ENCODE results near the gene RUNX3. TPM values are rescaled to one million over a fixed set of nuclear protein-coding genes. Genes with fewer than 3 reads are reported as not detected.
A peak's percentile ranks its signal among the peaks of the same experiment; 100 is the strongest.

RUNX3 gene
- total and polyA plus RNA-seq, 2 of the 8 experiments (the other 6 are each of a cell fraction or from before 2014, with no cell fraction given), result 0.62 to 0.82 TPM

- Histone ChIP-seq H3K4me2 (ENCODE audit: insufficient read depth in 1 of 2, low read depth in 2 of 2, low read length in 2 of 2) (peak overlapping the region; percentile 74 to 91), H4K20me1 (replicated peaks in 1 of 2; ENCODE audit: control insufficient read depth in 1 of 2, insufficient read depth in 2 of 2, low read length in 2 of 2) (peaks cover 0 to 8% of the 10 kb centered on the region in 2 experiments), H3K27me3 (replicated peaks in 1 of 4; ENCODE audit: control insufficient read depth in 3 of 4, extremely low read depth in 1 of 4, insufficient read depth in 3 of 4, low read length in 3 of 4) (peaks cover 64 to 86% (median 80%) of the 10 kb centered on the region in 4 experiments), H3K23me2 (ENCODE audit: low read depth, low read length) (peaks cover 24% of the 10 kb centered on the region; the same call in 1 of the 2 replicates), H4K5ac (ENCODE audit: insufficient read length, low read depth, low read length) (no peak overlapping the region), H2BK15ac (ENCODE audit: low read length) (no peak overlapping the region), H3K4me1 (replicated peaks in 1 of 4; ENCODE audit: control insufficient read depth in 3 of 4, insufficient read depth in 4 of 4, low read length in 3 of 4) (peaks cover 6 to 56% (median 40%) of the 10 kb centered on the region in 4 experiments), H3K14ac (ENCODE audit: insufficient read length) (no peak overlapping the region), H2BK5ac (ENCODE audit: low read depth, low read length) (no peak overlapping the region), H3K36me3 (ENCODE audit: control insufficient read depth in 2 of 4, insufficient read depth in 4 of 4, low read length in 3 of 4) (no peaks in the 10 kb centered on the region), H4K8ac (ENCODE audit: extremely low read depth, insufficient read depth, low read length) (no peak overlapping the region), H3K9me3 (ENCODE audit: insufficient read depth in 2 of 2, low read depth in 1 of 2, low read length in 1 of 2) (no peaks in the 10 kb centered on the region), H2AK5ac (ENCODE audit: low read depth, low read length) (no peak overlapping the region), H3K56ac (replicated peaks; ENCODE audit: insufficient read length, low read depth, low read length) (no peak overlapping the region), H3K4me3 (ENCODE audit: extremely low read depth in 1 of 4, insufficient read depth in 2 of 4, low read depth in 3 of 4, low read length in 4 of 4) (peak overlapping the region; percentile 27 to 58 (median 40); a peak in 5 of 8 replicates), H4K91ac (replicated peaks; ENCODE audit: insufficient read length, low read length) (no peak overlapping the region), H3K79me1 (ENCODE audit: low read depth, low read length) (no peaks in the 10 kb centered on the region), H3K79me2 (ENCODE audit: control insufficient read depth in 1 of 2, insufficient read depth in 2 of 2, low read length in 2 of 2) (no peaks in the 10 kb centered on the region), H2BK12ac (ENCODE audit: low read depth, low read length) (0 out of 2 replicates have a peak overlapping the region, but pooled peaks have one; percentile 52), H3K9ac (replicated peaks in 1 of 4; ENCODE audit: extremely low read depth in 1 of 4, low read depth in 3 of 4, low read length in 3 of 4) (no peak overlapping the region), H3K23ac (ENCODE audit: insufficient read length) (no peak overlapping the region), H3K27ac (ENCODE audit: low read depth, low read length) (no peak overlapping the region), H2BK20ac (ENCODE audit: low read length) (no peak overlapping the region), H3K4ac (replicated peaks; ENCODE audit: insufficient read length, low read depth, low read length) (no peak overlapping the region), H3K18ac (ENCODE audit: extremely low read depth, low read length) (0 out of 2 replicates have a peak overlapping the region, but pooled peaks have one; percentile 32), H2AFZ (ENCODE audit: low read length) (no peak overlapping the region), H2BK120ac (replicated peaks; ENCODE audit: low read depth, low read length) (no peak overlapping the region)
- DNase-seq (ENCODE audit: low read depth in 1 of 2, low spot score in 2 of 2), result no peak
- POLR2A ChIA-PET (ENCODE audit: partially characterized antibody), result interaction anchor here (1.0 kb wide), 1 partner anchor 189 kb away, joined by 3 read pairs; no protein-coding TSS in a partner anchor
- TF ChIP-seq RNF2 (IDR thresholded peaks at IDR 0.05; ENCODE audit: borderline replicate concordance, low read depth, low read length, missing control alignments, poor library complexity, severe bottlenecking), result peak; percentile 87
- TF ChIP-seq TEAD4 (IDR thresholded peaks at IDR 0.05; ENCODE audit: low read depth, low read length), result no peak
- FAIRE-seq, result no peak
- CTCF ChIA-PET (ENCODE audit: partially characterized antibody), result interaction anchor here (1.3 to 4.1 kb wide), 11 partner anchors 7 to 277 kb away, joined by 4 to 27 read pairs (median 6); no protein-coding TSS in a partner anchor
- 8% methylated on average over 15 of the region's 15 CpGs; no CpG with 5 or more reads in 1 of the 2 experiments for WGBS, 2 experiments (ENCODE audit: extremely low coverage in 1 of 2, insufficient coverage in 1 of 2, insufficient read length in 1 of 2, insufficient replicate concordance in 2 of 2, low coverage in 1 of 2, low lambda C conversion rate in 2 of 2, missing lambda C conversion rate in 1 of 2)
Measured at GRCh38 chr1:24927988-24928688, 1.9 kb downstream of the RUNX3 start.

Measured in H1 (cell line).